Activated CD8-positive, alpha-beta T cell treated with anti-CD3 and anti-CD28 coated beads, Interleukin-2, amount 10 ng/mL, durations not matched to agents 7 days and 5 days (primary cell): ENCODE measurements around the gene LGR4. TPM values are rescaled to one million over a fixed set of nuclear protein-coding genes. Genes with fewer than 3 reads are reported as not detected.

Source experiments
- ATAC-seq: fragments of 150-1000 bp; cut with Tn5 transposase; one replicate; pipeline ENCODE4 v1.10.0; 2021; ENCODE audit warnings: moderate library complexity
- CTCF ChIA-PET: fragments of 350-600 bp; sonication (Branson Sonifier 250); formaldehyde crosslinking; loops from one replicate; lab custom pipeline; 2021; ENCODE audit warnings: antibody characterized with exemption; lab: Charles Lee
- POLR2A ChIA-PET: fragments of 350-600 bp; sonication (Branson Sonifier 250); formaldehyde crosslinking; loops from one replicate; lab custom pipeline; 2021; ENCODE audit warnings: antibody characterized with exemption; lab: Charles Lee
- DNase-seq: peaks from one replicate; pipeline ENCODE4 v3.0.0-alpha.2; 2020
- H3K27ac Mint-ChIP-seq: one replicate; pipeline ENCODE4 v1.8.0; 2021; ENCODE audit warnings: mild to moderate bottlenecking, mixed read lengths
- H3K27me3 Mint-ChIP-seq: one replicate; pipeline ENCODE4 v1.8.0; 2021; ENCODE audit warnings: low read depth, mixed read lengths
- H3K36me3 Mint-ChIP-seq: one replicate; pipeline ENCODE4 v1.8.0; 2021; ENCODE audit warnings: low read depth, mixed read lengths
- H3K4me1 Mint-ChIP-seq: one replicate; pipeline ENCODE4 v1.8.0; 2021; ENCODE audit warnings: low read depth, mixed read lengths
- H3K4me3 Mint-ChIP-seq: one replicate; pipeline ENCODE4 v1.8.0; 2021; ENCODE audit warnings: mild to moderate bottlenecking, mixed read lengths
- H3K9me3 Mint-ChIP-seq: one replicate; pipeline ENCODE4 v1.8.0; 2022; ENCODE audit warnings: mixed read lengths; ENCODE audit not compliant: insufficient read depth
- total RNA-seq, 2 experiments: library from RNA; stranded (reverse); gene quantifications; one replicate each; pipeline ENCODE4 v1.2.3, GENCODE V29; 2021

The LGR4 gene
- total RNA-seq, 2 experiments from 2014 or later, result 0.05 TPM; not detected in 1

DNA sequence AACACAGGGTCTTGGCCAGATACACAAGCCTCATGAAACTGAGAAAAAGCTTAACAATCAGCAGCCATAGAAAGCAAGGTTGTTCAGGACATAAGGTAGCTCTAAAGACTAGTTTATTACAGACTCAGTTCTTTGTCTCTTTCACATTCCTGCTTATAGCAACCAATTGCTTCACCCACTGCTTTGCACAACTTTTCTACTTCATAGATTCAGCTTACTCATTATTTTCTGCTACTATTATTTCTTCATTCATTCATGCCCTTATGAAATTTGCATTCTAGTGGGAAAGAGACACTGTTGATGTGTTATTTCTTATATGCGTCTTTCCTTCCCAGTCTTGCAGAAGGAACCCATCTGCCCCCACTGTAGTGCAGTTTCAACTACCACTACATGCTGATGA is 114.3 kb downstream of the LGR4 start:
- no peak for DNase-seq
- H3K4me1 Mint-ChIP-seq, result peaks cover 21% of the 10 kb centered on the region
- no peak for ATAC-seq
- no peaks in the 10 kb centered on the region for H3K27me3 Mint-ChIP-seq
- no peak overlapping the region for H3K27ac Mint-ChIP-seq
- ChIA-PET CTCF (no interaction called here), POLR2A (no interaction called here)
- H3K36me3 Mint-ChIP-seq, result peaks cover 4% of the 10 kb centered on the region
- no peak overlapping the region for H3K4me3 Mint-ChIP-seq
- H3K9me3 Mint-ChIP-seq, result no peaks in the 10 kb centered on the region

DNA sequence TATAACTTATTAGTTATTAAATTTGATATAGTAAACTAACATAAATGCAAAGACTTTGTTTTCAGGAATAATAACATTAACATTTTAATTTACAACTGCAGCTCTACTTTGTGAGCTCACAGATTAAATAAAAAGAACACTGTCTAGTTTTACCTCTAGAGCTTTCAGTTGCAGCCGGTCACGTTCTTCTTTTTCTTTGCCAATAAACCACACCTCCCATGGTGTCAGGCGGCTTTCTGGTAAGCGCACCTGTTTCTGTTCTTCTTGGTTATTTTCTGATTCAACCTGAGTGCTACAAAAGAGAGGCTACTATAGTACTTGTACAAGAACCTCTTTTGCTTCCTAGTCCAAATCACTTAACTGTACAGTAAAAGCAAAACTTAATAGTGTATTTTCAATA is 115.3 kb downstream of the LGR4 start:
- DNase-seq (no peak), ATAC-seq (no peak)
- Mint-ChIP-seq H3K27ac (no peak overlapping the region), H3K9me3 (no peaks in the 10 kb centered on the region), H3K4me1 (peaks cover 14% of the 10 kb centered on the region), H3K4me3 (no peak overlapping the region), H3K27me3 (no peaks in the 10 kb centered on the region), H3K36me3 (peaks cover 4% of the 10 kb centered on the region)
- ChIA-PET POLR2A (no interaction called here), CTCF (no interaction called here)

- Mint-ChIP-seq H3K4me3 (no peak overlapping the region), H3K4me1 (peaks cover 9% of the 10 kb centered on the region), H3K27ac (no peak overlapping the region), H3K27me3 (no peaks in the 10 kb centered on the region), H3K36me3 (peaks cover 4% of the 10 kb centered on the region), H3K9me3 (no peaks in the 10 kb centered on the region)
- ChIA-PET CTCF (no interaction called here), POLR2A (no interaction called here)
- no peak for ATAC-seq
- no peak for DNase-seq
Observed at GRCh38 chr11:27356624-27357222, 115.9 kb downstream of the LGR4 start.

GRCh38 chr11:27355575-27356104 is 117.0 kb downstream of the LGR4 start:
- ChIA-PET POLR2A (no interaction called here), CTCF (interaction anchor here (1.2 kb wide), 1 partner anchor 11 kb away, joined by 3 read pairs; no protein-coding TSS in a partner anchor)
- Mint-ChIP-seq H3K27me3 (no peaks in the 10 kb centered on the region), H3K27ac (no peak overlapping the region), H3K9me3 (no peaks in the 10 kb centered on the region), H3K4me3 (no peak overlapping the region), H3K36me3 (peaks cover 4% of the 10 kb centered on the region), H3K4me1 (peaks cover under 1% of the 10 kb centered on the region)
- ATAC-seq, result no peak
- DNase-seq, result no peak

- no peaks in the 10 kb centered on the region for H3K9me3 Mint-ChIP-seq
Observed at GRCh38 chr11:27354359-27354965, 118.1 kb downstream of the LGR4 start.

DNA sequence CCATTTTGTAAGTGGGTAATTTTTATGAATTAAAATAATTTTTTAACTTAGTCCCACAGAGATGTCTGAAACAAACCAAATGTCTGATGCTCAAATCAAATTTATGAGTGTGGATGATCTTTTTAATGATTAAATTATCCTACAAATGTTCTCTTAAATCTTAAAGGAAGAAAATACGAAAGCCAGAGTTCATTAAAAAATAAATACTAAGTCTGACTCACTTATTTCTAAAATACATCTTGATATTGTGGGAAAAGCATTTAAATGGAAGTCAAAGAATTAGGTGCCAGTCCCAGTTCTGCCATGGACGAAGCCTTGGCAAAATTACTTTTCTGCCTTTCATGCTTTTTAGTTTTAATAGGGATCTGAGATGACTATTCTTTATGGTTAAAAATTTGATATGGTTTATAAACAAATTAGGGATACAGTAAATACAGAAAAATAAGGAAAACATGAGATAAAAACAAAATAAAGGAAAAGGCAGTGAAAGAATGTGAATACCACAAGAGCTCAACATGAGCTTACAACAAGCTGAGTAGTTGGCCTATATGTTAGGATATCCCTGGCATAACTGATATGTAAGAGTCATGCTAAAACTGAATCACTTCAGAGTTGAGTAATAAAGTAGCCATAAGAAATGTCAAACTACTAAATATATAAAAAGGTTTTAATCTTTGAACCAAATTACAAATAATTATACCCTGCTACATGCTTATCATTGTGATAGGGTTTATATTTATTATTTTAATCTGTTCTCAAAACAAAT is 118.8 kb downstream of the LGR4 start:
- Mint-ChIP-seq H3K27ac (no peak overlapping the region), H3K4me1 (no peaks in the 10 kb centered on the region), H3K9me3 (no peaks in the 10 kb centered on the region), H3K36me3 (peaks cover 5% of the 10 kb centered on the region), H3K27me3 (no peaks in the 10 kb centered on the region), H3K4me3 (no peak overlapping the region)
- ATAC-seq (no peak), DNase-seq (no peak)
- ChIA-PET POLR2A (no interaction called here), CTCF (no interaction called here)

More at GRCh38 chr11:27354359-27354965, 118.1 kb downstream of the LGR4 start:
- ATAC-seq (no peak), DNase-seq (no peak)
- peaks cover 5% of the 10 kb centered on the region for H3K36me3 Mint-ChIP-seq
- ChIA-PET CTCF (interaction anchor here (1.2 kb wide), 1 partner anchor 12 kb away, joined by 3 read pairs; no protein-coding TSS in a partner anchor), POLR2A (no interaction called here)
- no peak overlapping the region for H3K27ac Mint-ChIP-seq
- no peak overlapping the region for H3K4me3 Mint-ChIP-seq
- H3K4me1 Mint-ChIP-seq, result no peaks in the 10 kb centered on the region
- H3K27me3 Mint-ChIP-seq, result no peaks in the 10 kb centered on the region

- no peak overlapping the region for H3K27ac Mint-ChIP-seq
- CTCF ChIA-PET, result no interaction called here
- POLR2A ChIA-PET, result no interaction called here
- H3K9me3 Mint-ChIP-seq, result no peaks in the 10 kb centered on the region
- no peak overlapping the region for H3K4me3 Mint-ChIP-seq
- DNase-seq (no peak), ATAC-seq (no peak)
- peaks cover 7% of the 10 kb centered on the region for H3K36me3 Mint-ChIP-seq
- H3K4me1 Mint-ChIP-seq, result no peaks in the 10 kb centered on the region
- H3K27me3 Mint-ChIP-seq, result no peaks in the 10 kb centered on the region
Observed at GRCh38 chr11:27352781-27353180, 119.8 kb downstream of the LGR4 start.

DNA sequence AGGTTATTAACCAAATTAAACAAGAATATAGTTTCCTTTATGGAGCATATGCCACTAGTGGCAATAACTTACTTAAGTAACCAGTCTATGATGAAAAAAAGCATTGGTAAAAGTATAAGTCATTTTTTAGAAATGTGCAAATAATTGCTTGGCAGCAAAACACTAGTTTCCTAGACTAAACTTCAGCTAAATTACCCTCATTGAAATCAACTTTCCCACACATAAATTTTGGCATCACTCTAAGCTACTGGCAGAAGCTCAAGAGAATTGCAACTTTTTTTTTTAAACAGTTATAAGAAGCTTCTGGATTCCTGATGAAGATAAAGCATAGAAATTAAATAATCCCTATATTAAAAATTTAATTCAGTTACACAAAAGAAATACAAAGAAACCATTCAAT is 122.1 kb downstream of the LGR4 start:
- Mint-ChIP-seq H3K9me3 (no peaks in the 10 kb centered on the region), H3K4me3 (no peak overlapping the region), H3K36me3 (peaks cover 7% of the 10 kb centered on the region), H3K27me3 (no peaks in the 10 kb centered on the region), H3K27ac (no peak overlapping the region), H3K4me1 (no peaks in the 10 kb centered on the region)
- ChIA-PET POLR2A (no interaction called here), CTCF (no interaction called here)
- DNase-seq, result no peak
- no peak for ATAC-seq

GRCh38 chr11:27349919-27350318 is 122.7 kb downstream of the LGR4 start:
- Mint-ChIP-seq H3K4me1 (no peaks in the 10 kb centered on the region), H3K9me3 (no peaks in the 10 kb centered on the region), H3K27ac (no peak overlapping the region), H3K36me3 (peaks cover 8% of the 10 kb centered on the region), H3K27me3 (no peaks in the 10 kb centered on the region), H3K4me3 (no peak overlapping the region)
- DNase-seq (no peak), ATAC-seq (no peak)
- CTCF ChIA-PET, result no interaction called here
- POLR2A ChIA-PET, result no interaction called here

DNA sequence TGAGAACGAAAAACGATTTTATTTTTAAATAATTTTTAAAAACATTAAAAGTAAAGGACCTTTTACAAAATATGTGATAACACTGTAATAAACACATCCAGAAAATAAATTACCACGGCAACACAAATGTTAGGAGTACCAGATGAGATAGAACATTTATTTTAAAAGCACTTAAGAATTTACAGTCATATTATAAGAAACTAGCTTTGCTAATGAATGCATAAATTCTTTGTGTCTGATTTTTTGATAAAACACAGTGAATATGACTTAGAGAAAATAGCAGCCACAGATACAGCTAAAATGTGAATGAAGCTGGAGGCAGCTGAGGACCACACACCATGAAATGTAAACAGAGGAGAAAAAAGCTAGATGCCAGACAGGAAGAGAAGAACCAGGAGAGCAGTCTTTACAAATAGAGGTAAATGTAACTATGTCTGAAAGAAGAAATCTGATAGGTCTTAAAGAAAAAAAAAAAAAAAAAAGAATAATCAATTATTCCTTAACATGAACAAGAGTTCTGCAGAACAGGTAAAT is 124.2 kb downstream of the LGR4 start:
- H3K9me3 Mint-ChIP-seq, result no peaks in the 10 kb centered on the region
- H3K27me3 Mint-ChIP-seq, result no peaks in the 10 kb centered on the region
- no peak overlapping the region for H3K27ac Mint-ChIP-seq
- peaks cover 9% of the 10 kb centered on the region for H3K36me3 Mint-ChIP-seq
- DNase-seq, result no peak
- no peak for ATAC-seq
- H3K4me3 Mint-ChIP-seq, result no peak overlapping the region
- ChIA-PET CTCF (no interaction called here), POLR2A (interaction anchor here (0.6 kb wide), 1 partner anchor 147 kb away, joined by 3 read pairs; no protein-coding TSS in a partner anchor)
- no peaks in the 10 kb centered on the region for H3K4me1 Mint-ChIP-seq

DNA sequence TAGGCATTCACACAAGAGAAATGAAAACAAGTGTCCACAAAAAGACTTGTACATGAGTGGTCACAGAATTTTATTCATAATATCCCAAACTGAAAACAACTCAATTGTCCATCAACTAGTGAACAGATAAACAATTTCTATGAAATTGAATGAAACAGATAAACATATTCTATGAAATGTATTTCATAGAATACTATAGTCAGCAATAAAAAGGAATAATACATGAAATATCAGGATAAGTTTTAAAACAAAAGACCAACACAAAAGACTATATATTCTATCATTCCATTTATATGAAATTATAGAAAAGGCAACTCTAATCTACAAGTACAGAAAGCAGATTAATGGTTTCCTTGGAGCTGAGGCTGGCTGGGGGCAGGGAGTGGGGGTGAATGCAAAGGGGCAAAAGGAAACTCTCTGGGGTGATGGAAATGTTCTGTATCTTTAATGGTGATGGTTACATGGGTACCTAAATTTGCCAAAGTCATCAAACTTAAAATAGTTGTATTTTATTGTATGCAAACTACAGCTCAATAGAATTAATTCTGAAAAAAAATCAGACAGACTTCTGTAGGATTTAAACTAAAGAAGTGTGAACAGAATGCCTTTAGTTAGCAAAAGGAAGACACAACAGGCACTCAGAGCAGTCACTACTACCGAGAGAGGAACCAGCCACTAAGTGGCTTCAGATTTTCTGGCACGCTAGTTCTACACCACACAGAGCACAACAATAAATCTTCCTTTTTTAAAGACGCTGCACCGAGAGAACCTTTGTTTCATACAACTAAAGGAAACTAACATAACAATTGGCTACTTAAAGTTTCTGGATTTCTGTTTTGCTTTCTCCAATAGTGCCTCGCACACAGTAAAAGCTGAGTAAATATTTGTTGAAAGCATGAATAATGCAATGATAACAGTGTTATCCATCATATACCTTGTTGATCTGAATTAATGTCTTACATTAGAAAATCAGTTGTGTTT is 124.9 kb downstream of the LGR4 start:
- ChIA-PET POLR2A (no interaction called here), CTCF (no interaction called here)
- Mint-ChIP-seq H3K36me3 (peaks cover 9% of the 10 kb centered on the region), H3K27ac (no peak overlapping the region), H3K4me3 (no peak overlapping the region), H3K9me3 (no peaks in the 10 kb centered on the region), H3K4me1 (no peaks in the 10 kb centered on the region), H3K27me3 (no peaks in the 10 kb centered on the region)
- ATAC-seq (no peak), DNase-seq (no peak)
